HepG2 (cell line): ENCODE measurements around the gene BBIP1. TPM values are rescaled to one million over a fixed set of nuclear protein-coding genes. Genes with fewer than 3 reads are reported as not detected.

Source experiments
- CHCHD3 ChIP-seq: sonication (generic); formaldehyde crosslinking; IDR thresholded peaks from 2 replicates; pipeline ENCODE4 v1.8.0; 2022; ENCODE audit warnings: mild to moderate bottlenecking, missing genetic modification reagents, moderate library complexity
- MAF1 ChIP-seq: sonication (generic); formaldehyde crosslinking; IDR thresholded peaks from 2 replicates; pipeline ENCODE4 v1.5.0; 2020; ENCODE audit warnings: missing genetic modification reagents, borderline replicate concordance
- MATR3 ChIP-seq: sonication (generic); formaldehyde crosslinking; IDR thresholded peaks from 2 replicates; pipeline ENCODE4 v1.4.0; 2020; ENCODE audit warnings: missing genetic modification reagents
- MED13 ChIP-seq: sonication (generic); formaldehyde crosslinking; IDR thresholded peaks from 2 replicates; pipeline ENCODE4 v1.5.0; 2020; ENCODE audit warnings: missing genetic modification reagents
- MZF1 ChIP-seq: sonication (generic); formaldehyde crosslinking; IDR thresholded peaks from 2 replicates; pipeline ENCODE4 v1.8.1; 2023; ENCODE audit warnings: mild to moderate bottlenecking, missing genetic modification reagents, borderline replicate concordance
- SNAI1 ChIP-seq: sonication (generic); formaldehyde crosslinking; IDR thresholded peaks from 2 replicates; pipeline ENCODE4 v1.5.0; 2020; ENCODE audit warnings: mild to moderate bottlenecking, missing genetic modification reagents, borderline replicate concordance
- TBP ChIP-seq: sonication (generic); formaldehyde crosslinking; IDR thresholded peaks from 2 replicates; pipeline ENCODE4 v1.5.0; 2020; ENCODE audit warnings: missing genetic modification reagents
- TERF1 ChIP-seq: sonication (generic); formaldehyde crosslinking; IDR thresholded peaks from 2 replicates; pipeline ENCODE4 v1.8.0; 2022; ENCODE audit warnings: mild to moderate bottlenecking, missing genetic modification reagents, moderate library complexity
- ZFX ChIP-seq: sonication (generic); formaldehyde crosslinking; IDR thresholded peaks from 2 replicates; pipeline ENCODE4 v1.4.0; 2020; ENCODE audit warnings: mild to moderate bottlenecking, low read depth, missing genetic modification reagents, moderate library complexity
- ZFYVE20 ChIP-seq: sonication (generic); formaldehyde crosslinking; IDR thresholded peaks from 2 replicates; pipeline ENCODE4 v1.8.0; 2023; ENCODE audit warnings: low read depth, mild to moderate bottlenecking, moderate library complexity, missing genetic modification reagents, borderline replicate concordance
- ZNF143 ChIP-seq: sonication (generic); formaldehyde crosslinking; IDR thresholded peaks from 2 replicates; pipeline ENCODE4 v1.4.0; 2020; ENCODE audit warnings: missing genetic modification reagents
- ZNF234 ChIP-seq: sonication (generic); formaldehyde crosslinking; conservative IDR thresholded peaks from 2 replicates; pipeline ENCODE4 v1.5.1; 2020; ENCODE audit warnings: mild to moderate bottlenecking, missing genetic modification reagents
- ZNF383 ChIP-seq: sonication (generic); formaldehyde crosslinking; IDR thresholded peaks from 2 replicates; pipeline ENCODE4 v1.4.0; 2020; ENCODE audit warnings: missing genetic modification reagents, mild to moderate bottlenecking, borderline replicate concordance
- ZNF775 ChIP-seq: sonication (generic); formaldehyde crosslinking; IDR thresholded peaks from 2 replicates; pipeline ENCODE4 v1.4.0; 2020; ENCODE audit warnings: missing genetic modification reagents, mild to moderate bottlenecking, moderate library complexity, borderline replicate concordance
- polyA plus RNA-seq, 8 experiments: library from polyadenylated mRNA; depleted of rRNA in 3 of 8; stranded (reverse) in 7 of 8; unstranded in 1 of 8; fragments of >200 nt; fragmentation: Illumina TruSeq in 4 of 8; extraction: Trizol in 4 of 8; gene quantifications; 2 replicates each; pipeline versions ENCODE4 v1.2.1 to v1.2.3, GENCODE V29; 2011 to 2016; ENCODE audit warnings: low read depth in 4 of 8, missing spikeins in 1 of 8, mixed read lengths in 1 of 8; ENCODE audit not compliant: insufficient read depth in 1 of 8
- total RNA-seq, 5 experiments: library from RNA; depleted of rRNA; stranded (reverse); fragments of >200 nt; fragmentation: Illumina TruSeq; extraction: Trizol; gene quantifications; 2 replicates each; pipeline ENCODE4 v1.2.3, GENCODE V29; 2016; ENCODE audit warnings: low read depth in 1 of 5
- TF ChIP-seq, protein P1 (sequence below): sonication (generic); formaldehyde crosslinking; IDR thresholded peaks from 2 replicates; pipeline ENCODE4 v1.9.0; 2021; ENCODE audit warnings: mild to moderate bottlenecking, missing genetic modification reagents
- TF ChIP-seq, protein P2 (sequence below): IDR thresholded peaks from 2 replicates; pipeline ENCODE4 v1.6.1; 2016; ENCODE audit warnings: missing compliant biosample characterization, missing genetic modification reagents, borderline replicate concordance
- TF ChIP-seq, protein P3 (sequence below): sonication (generic); formaldehyde crosslinking; IDR thresholded peaks from 2 replicates; pipeline ENCODE4 v1.5.0; 2020; ENCODE audit warnings: mild to moderate bottlenecking, missing genetic modification reagents

BBIP1 gene
- total and polyA plus RNA-seq, 2 of the 13 experiments (the other 11 are each of a cell fraction or from before 2014, with no cell fraction given) = 18.3 to 24.1 TPM

DNA sequence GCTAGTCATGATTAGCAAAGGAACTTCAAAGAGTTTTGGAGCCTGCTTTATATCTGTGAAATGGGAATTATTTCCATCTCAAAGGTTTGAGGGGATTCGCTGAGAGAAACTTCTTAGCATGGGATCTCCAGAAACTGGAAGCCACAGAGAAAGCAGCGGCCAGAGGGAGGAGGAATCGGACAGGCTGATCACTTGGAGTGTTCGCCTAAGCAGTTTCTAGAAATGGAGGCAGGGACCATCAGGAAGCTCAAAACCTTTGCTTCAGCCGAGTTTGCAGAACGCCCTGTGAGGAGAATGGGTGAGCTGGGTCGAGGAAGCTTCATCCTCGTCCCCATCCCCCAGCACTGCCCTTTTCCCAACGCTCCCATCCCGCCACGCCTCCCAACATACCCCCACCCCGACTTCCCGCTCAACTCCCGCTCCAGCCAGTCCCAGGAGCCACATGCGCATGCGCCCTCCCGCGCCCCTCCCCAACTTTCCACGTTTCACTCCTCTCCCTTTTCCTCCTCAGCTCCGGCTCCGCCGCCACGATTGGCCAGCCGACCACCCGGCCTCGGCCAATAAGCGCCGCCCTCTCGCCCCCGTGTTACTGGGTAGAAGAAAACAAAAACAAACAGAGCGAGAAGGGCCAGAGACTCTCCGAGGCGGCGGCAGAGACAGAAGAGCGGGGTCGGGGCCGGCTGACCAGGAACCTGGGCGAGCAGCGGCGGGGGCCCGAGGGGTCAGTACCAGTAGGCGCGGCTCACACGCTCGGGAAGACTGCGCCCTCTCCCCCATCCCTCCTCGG lies 47.5 kb downstream of the BBIP1 start, which contains the start of gene PDCD4 (continued):
- no peak for TF ChIP-seq TERF1 (CRISPR knock-in tag)
- TF ChIP-seq ZNF143 (CRISPR knock-in tag) = no peak
- TF ChIP-seq MED13 (CRISPR knock-in tag) = 0 out of 2 replicates have a peak, but pooled peaks have one; percentile 6
- TF ChIP-seq, protein P1, sequence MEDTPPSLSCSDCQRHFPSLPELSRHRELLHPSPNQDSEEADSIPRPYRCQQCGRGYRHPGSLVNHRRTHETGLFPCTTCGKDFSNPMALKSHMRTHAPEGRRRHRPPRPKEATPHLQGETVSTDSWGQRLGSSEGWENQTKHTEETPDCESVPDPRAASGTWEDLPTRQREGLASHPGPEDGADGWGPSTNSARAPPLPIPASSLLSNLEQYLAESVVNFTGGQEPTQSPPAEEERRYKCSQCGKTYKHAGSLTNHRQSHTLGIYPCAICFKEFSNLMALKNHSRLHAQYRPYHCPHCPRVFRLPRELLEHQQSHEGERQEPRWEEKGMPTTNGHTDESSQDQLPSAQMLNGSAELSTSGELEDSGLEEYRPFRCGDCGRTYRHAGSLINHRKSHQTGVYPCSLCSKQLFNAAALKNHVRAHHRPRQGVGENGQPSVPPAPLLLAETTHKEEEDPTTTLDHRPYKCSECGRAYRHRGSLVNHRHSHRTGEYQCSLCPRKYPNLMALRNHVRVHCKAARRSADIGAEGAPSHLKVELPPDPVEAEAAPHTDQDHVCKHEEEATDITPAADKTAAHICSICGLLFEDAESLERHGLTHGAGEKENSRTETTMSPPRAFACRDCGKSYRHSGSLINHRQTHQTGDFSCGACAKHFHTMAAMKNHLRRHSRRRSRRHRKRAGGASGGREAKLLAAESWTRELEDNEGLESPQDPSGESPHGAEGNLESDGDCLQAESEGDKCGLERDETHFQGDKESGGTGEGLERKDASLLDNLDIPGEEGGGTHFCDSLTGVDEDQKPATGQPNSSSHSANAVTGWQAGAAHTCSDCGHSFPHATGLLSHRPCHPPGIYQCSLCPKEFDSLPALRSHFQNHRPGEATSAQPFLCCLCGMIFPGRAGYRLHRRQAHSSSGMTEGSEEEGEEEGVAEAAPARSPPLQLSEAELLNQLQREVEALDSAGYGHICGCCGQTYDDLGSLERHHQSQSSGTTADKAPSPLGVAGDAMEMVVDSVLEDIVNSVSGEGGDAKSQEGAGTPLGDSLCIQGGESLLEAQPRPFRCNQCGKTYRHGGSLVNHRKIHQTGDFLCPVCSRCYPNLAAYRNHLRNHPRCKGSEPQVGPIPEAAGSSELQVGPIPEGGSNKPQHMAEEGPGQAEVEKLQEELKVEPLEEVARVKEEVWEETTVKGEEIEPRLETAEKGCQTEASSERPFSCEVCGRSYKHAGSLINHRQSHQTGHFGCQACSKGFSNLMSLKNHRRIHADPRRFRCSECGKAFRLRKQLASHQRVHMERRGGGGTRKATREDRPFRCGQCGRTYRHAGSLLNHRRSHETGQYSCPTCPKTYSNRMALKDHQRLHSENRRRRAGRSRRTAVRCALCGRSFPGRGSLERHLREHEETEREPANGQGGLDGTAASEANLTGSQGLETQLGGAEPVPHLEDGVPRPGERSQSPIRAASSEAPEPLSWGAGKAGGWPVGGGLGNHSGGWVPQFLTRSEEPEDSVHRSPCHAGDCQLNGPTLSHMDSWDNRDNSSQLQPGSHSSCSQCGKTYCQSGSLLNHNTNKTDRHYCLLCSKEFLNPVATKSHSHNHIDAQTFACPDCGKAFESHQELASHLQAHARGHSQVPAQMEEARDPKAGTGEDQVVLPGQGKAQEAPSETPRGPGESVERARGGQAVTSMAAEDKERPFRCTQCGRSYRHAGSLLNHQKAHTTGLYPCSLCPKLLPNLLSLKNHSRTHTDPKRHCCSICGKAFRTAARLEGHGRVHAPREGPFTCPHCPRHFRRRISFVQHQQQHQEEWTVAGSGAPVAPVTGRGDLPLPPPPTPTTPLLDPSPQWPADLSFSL (CRISPR knock-in tag) = no peak
- no peak for TF ChIP-seq MATR3 (CRISPR knock-in tag)
- TF ChIP-seq ZNF234 (CRISPR knock-in tag) = no peak; the same call in 1 of the 2 replicates
- TF ChIP-seq ZNF383 = no peak
- no peak for TF ChIP-seq TBP (CRISPR knock-in tag)
- no peak for TF ChIP-seq MAF1 (CRISPR knock-in tag)
- TF ChIP-seq ZNF775 (CRISPR knock-in tag) = no peak
- no peak for TF ChIP-seq MZF1
- TF ChIP-seq SNAI1 (CRISPR knock-in tag) = no peak; the same call in 1 of the 2 replicates
- no peak for TF ChIP-seq ZFYVE20 (CRISPR knock-in tag)
- TF ChIP-seq, protein P2, sequence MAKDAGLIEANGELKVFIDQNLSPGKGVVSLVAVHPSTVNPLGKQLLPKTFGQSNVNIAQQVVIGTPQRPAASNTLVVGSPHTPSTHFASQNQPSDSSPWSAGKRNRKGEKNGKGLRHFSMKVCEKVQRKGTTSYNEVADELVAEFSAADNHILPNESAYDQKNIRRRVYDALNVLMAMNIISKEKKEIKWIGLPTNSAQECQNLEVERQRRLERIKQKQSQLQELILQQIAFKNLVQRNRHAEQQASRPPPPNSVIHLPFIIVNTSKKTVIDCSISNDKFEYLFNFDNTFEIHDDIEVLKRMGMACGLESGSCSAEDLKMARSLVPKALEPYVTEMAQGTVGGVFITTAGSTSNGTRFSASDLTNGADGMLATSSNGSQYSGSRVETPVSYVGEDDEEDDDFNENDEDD = peak; percentile 82; the same call in 1 of the 2 replicates
- no peak for TF ChIP-seq CHCHD3 (CRISPR knock-in tag)
- TF ChIP-seq, protein P3, sequence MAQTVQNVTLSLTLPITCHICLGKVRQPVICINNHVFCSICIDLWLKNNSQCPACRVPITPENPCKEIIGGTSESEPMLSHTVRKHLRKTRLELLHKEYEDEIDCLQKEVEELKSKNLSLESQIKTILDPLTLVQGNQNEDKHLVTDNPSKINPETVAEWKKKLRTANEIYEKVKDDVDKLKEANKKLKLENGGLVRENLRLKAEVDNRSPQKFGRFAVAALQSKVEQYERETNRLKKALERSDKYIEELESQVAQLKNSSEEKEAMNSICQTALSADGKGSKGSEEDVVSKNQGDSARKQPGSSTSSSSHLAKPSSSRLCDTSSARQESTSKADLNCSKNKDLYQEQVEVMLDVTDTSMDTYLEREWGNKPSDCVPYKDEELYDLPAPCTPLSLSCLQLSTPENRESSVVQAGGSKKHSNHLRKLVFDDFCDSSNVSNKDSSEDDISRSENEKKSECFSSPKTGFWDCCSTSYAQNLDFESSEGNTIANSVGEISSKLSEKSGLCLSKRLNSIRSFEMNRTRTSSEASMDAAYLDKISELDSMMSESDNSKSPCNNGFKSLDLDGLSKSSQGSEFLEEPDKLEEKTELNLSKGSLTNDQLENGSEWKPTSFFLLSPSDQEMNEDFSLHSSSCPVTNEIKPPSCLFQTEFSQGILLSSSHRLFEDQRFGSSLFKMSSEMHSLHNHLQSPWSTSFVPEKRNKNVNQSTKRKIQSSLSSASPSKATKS (CRISPR knock-in tag) = no peak
- TF ChIP-seq ZFX (CRISPR knock-in tag) = no peak; the same call in 1 of the 2 replicates
